Measurements from ENCODE around the gene PDGFRB.
"Not testable (repeated sequence)": the region's sequence is repeated elsewhere in the genome, so short reads cannot be mapped to it uniquely, and the experiment has no call there.

Gene PDGFRB

DNA sequence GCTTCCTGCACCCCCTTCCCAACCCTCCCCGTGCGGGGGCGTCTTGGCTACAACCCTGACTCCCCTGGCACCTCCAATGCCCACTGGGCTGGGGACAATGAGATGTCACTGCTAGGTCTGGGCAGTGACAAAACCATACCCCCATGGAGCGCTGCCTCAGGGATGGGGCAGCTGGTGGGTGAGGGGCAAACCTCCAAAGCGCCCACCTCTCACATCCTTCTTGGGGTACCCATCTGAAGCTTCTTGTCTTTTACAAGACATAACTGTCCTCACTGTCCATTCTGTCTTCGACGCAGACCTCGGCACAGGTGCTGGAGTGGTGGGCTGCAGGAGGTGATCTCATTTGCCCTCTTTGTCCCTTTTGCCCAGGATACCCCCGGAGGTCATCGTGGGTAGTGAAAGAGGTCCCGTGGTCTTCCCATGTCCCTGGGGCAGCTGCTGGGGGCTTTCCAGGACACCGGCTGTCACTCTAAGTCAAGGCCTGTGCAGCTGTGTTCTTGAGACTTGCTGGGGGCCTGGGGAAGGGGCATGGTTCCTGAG is 41.5 kb downstream of the PDGFRB start:
- DNase-seq (ENCODE audit: low spot score), result no peak

DNA sequence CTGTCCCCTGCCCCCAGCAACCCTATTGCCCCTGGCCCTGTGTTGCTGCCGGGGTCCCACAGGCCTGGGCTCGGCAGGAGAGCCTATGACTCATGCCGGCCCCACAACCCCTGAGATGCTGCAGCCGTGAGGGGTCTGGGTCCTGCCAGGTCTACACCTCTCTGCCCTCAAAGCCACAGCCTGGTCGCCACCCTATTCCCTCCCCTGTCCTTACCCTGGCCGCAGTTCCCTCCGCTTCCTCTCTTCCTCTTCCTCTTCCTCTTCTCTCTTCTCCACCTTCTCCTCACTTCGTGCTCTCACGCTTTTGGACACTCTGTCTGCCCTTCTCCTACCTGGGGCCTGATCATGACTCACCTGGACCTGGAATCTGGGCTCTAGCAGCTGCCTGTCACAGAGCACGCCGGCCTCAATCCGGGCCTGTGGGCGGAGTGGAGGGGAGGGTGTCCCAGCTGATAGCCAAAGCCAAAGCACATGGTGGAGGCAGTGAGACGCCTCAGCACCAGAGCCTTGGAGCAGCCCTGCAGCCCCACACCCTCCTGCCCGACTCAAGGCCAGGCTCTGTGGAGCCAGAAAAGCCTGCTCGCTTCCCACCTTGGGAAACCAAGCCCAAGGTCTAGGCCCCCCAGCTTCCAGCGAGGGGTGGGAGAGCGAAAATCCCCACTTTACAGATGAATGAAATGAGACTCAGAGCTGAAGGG is 42.4 kb downstream of the PDGFRB start:
- DNase-seq (ENCODE audit: low spot score), result peak; percentile 54

DNA sequence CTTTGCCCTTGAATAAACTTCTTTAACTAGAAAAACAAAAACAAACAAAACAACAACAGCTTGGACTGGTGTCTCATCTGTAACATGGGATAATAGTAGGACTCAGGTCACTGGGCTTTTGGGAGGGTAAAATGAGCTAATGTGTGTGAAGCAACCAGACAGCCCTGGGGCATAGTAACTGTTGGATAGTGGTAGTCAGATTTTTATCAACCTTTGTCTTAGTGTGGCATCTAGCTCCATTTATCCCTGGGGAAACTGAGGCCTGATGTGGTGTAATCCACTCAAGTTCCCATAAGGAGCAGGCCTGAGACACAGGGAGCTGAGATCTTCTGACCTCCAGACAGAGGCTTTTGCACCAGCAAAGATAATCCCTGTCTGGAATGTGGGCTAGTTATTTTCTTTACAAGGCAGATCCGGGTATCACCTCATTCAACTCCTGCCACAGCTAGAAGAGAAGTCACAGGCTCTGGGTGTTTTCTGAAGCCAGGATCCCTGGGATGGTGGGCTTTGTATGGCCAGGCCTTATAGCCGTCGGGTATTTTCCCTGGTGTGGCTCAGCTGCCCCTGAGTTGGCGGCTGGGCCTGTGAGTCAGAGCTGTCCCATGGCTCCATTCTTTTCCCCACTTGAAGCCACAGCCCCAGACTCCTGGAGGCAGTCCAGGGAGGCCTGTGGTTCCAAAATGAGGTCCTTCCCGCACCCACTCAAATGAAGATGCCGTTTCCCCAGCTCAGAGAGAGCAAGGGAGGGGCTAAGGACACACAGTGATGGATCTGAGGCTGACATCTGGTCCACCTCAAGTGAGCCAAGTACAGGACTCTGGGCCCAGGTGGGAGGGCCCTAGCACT is 43.2 kb downstream of the PDGFRB start:
- DNase-seq (ENCODE audit: low spot score), result peak; percentile 2

DNA sequence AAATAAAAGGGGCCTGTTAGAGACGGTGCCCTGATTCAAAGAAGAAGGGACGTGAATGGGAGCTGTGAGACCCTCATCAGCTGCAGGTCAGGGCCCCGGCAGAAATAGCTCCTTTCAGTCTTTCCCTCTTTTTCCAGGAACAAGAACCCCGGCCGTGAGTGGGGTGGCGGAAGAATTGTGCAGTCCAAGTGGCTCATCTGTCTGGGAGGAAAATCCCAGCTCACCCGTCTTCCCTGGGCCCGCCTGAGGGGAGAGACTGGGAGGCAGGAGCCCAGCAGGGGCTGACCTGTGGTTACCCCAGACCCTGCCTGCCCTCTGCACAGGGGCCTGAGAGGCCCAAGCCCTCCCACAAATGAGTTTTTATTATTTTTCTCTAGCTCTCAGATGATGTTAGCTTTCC is 44.5 kb downstream of the PDGFRB start:
- DNase-seq (ENCODE audit: low spot score), result no peak

DNA sequence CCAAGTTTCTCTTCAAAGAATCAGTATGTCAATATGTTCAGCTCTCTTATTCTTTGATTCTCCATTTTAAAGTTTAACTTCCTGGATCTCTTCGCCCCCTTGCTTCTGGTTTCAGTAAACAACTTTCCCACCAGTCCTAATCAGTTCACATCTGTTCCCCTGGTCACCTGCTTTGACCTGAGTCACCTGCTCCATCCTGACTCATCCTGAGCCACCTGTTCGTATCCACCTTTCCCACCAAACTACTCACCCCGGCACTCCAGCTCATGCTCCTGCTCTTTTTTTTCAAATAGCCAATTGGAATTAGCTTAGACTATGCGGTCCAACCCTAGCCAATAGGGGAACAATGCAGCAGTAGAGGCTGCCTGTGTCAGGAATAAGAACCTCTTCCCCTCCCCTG is 45.7 kb downstream of the PDGFRB start:
- no peak for DNase-seq (ENCODE audit: low spot score)

DNA sequence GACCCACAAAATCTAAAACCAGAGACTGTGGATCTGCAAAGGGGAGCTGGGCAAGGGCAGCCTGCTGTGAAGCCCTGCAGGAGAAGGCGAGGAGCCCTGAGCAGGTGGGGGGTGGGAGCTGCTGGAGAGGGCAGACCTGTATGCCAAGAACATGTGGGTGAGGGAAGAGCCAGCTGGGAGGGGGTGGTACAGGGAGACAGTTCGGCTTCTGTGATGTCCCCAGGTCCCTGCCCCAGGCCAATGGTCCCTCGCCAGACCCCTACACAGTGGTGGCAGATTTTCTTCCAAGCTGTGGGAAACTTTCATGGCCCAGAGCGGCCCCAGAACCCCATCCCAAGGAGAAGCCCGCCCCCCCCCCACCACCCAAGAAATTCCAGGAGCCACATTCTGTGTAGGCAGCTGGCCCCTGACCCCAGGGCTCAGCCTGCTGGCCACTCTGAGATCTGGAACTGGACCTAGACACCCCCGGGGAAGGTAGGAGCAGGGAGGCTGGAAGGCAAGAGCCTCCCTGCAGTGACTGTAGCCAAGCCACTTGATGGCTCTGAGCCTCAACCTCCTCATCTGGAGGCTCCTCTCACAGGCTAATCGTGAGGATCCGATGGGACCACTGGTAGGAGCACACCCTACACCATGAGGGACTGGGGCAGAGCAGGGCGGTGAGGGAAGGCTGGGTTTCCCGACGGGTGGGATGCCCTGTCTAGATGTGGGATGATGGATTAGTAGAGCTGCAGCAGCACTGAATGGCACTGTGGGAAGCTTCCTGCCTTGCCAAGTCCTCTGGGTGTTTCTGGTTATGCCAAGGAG is 46.7 kb downstream of the PDGFRB start:
- peak; percentile 7 for DNase-seq (ENCODE audit: low spot score)

DNA sequence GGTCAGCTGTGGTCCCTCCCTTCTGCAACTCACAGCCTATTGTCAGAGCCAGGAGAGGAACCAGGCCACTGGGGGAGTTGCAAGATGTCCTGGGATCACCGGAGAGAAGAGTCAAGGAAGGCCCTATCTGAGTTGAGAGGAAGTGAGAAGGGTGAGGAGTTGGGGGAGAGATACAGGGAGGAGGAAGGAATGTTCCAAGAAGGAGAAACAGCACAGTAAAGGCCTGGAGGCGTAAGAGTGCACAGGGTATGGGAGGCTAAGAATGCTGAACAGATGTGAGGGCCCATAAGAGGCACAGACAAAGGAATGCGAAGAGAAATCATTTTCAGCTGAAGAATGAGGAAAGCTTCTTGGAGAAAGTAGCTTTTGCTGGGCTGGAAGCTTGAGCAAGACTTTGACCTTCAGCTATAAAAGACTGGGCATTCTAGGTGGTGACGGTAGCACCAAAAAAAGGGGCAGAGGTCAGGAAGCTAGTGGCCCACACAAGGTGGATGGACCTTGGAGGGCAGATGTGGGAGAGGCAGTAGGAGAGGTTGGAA is 47.7 kb downstream of the PDGFRB start:
- DNase-seq (ENCODE audit: low spot score), result no peak

DNA sequence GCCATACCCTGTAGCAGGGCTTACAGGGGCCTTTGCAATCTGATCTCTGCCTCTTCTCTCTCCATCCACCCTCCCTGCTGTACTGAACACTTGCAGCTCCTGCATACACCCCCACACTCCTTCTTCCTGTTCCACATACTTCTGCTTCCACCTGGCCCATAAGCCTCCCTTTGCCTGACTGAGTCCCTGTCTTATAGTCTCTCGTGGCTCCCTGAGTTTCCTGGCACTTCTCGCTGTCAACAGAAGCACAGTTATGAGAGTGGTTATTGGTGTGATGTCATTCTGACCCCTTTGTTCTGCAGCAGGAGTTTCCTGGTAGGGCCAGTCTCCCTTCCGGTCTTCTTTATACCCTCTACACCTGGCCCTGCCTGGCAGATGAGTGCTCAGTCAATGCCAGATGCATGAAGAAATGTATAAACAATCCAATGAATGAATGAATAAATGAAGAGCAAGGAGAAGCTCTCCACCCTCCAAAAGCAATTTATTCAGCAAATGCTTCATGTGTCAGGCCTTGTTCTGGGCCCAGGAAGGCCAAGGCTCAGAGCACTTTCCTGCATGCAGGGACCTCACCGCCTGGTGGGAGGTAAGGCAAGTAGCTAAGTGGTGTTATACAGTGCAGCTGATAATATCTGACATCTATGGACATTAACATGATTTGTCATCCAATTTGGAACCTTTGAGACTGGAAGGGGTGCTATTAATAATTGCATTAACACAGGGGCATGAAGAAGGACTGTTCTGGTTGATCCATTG is 48.8 kb downstream of the PDGFRB start:
- no peak for DNase-seq (ENCODE audit: low spot score)

DNA sequence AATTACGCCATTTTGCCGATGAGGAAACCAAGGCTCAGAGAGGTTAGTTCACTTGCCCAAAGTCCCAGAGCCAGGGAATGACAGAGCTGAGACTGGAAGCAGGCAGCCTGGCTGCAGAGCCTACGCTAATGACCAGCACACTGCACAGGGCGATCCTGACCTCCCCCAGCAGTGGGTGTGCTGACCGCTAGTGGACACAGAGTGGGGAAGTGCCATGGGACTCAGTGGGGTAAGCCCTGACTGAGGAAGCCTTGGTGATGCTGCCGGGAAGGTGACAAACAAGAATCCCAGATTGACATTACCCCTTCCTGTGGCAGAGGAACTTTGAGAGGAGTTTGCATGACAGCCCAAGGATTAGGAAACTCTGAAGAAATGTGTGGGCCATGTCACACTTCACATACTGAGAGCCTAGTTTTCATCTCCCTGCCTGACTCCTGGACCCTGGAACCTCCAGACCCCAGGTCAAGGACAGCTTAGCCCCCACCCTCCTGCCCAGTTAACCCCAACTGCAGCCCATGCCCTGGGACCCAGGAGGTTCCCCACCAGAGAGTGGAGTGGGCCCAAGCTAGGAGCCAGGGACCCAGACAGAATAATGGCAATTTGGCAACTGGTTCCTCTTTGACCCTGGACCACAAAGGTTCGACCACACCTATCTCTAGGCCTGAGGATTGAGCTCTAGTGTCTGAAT is 49.6 kb downstream of the PDGFRB start:
- DNase-seq (ENCODE audit: low spot score), result no peak

DNA sequence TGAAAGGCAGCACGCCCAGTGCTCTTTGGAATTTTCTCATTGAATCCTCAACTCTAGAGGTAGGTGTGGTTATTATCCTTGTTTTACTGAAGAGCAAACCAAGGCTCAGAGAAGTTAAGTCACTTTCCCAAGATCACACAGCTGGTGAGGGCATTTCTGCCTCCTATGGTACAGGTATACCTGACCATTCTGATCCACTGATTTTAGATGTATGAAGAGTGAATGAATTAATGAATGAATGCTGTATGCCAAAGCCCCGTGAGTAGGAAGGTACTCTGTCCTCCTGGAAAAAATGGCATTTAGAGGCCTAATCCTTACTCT is 51.1 kb downstream of the PDGFRB start:
- DNase-seq (ENCODE audit: low spot score), result no peak

DNA sequence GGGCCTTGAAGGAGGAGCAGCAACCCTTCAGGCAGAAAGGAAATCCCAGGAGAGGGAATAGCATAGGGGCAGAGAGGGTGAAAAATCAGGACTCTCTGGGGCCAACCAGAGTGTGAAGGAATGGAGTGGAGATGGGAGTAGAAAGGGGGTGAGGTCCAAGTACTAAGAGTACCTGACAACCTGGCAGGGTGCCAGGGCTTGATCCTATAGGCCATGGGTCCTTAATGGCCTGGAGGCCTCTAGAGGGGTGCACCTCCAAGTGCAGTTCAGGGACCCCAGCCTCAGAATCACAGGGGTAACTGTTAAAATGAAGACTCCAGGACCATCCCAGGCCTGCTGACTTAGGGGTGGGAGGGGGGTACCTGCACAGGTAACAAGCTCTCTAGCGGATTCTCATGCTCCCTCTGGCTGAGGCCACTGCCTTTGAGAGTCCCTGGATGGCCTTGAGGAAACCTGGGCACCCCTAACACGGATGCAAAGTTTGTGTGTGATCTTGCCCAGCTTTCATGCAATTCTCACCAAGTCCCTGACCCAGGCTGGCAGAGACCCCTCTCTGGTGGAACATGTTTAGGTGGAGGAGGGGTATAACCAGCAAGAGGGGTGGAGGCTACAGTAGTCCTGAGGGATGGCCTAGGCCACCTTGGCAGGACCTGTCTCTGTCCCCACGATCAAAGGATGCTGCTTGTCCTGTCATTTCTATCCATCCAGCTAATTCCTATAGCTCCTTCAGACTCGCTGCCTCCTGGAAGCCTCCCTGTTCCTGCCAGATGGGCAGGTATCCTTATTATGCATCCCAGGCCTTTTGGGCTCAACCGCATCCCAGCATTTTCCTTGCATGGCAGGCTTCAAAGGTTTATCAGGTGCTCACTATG is 51.7 kb downstream of the PDGFRB start:
- DNase-seq (ENCODE audit: low spot score), result peak; percentile 2

DNA sequence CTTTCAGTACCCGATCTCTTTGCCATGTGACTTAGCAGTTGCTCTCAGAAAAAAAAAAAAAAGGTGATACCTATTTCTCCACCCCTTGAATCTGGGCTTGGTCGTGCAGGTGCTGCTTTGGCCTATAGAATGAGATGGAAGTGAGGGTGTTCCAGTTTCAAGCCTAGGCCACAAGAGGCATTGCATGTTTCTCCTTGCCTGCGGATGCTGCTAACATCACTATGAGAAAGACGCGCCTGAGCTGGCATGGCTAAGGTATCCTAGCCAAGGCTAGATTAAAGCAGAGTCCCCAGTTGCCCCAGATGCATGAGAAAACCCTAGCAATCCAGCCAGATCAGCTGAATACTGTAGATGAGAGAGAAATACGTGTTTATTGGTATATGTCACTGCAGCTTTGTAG is 54.6 kb downstream of the PDGFRB start:
- DNase-seq (ENCODE audit: low spot score), result peak; percentile 35

DNA sequence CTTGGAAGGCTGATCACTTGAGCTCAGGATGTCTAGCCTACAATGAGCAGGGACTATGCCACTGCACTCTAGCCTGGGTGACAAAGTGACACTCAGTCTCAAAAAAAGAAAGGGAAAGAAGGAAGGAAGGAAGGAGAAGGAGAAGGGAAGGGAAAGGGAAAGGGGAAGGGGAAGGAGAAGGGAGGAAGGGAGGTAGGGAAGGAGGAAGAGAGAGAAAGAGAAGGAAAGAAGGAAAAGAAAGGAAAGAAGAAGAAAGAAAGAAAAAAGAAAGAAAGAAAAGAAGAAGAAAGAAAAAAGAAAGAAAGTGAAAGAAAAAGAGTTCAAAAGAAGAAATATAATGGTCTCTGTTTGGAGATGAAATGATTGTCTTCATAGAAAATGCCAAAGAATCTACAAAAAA is 58.5 kb downstream of the PDGFRB start:
- DNase-seq (ENCODE audit: low spot score), result no peak

DNA sequence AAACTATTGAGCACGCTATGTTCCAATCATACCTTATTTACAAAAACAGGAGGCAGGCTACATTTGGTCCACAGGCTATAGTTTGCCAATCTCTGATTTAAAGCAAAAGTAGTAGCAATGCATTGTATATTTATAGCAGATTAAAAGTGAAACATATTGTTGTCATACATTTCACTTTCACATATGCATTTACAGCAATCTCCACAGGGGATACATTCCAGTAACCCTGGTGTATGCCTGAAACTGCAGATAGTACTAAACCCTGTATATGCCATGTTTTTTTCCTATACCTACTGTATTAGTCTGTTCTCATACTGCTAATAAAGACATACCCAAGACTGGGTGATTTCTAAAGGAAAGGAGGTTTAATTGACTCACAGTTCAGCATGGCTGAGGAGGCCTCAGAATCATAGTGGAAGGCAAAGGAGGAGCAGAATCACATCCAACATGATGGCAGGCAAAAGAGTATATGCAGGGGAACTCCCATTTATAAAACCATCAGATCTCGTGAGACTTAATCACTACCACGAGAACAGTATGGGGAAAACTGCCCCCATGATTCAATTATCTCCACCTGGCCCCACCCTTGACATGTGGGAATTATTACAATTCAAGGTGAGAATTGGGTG is 63.4 kb downstream of the PDGFRB start:
- no peak for DNase-seq (ENCODE audit: low spot score)

DNA sequence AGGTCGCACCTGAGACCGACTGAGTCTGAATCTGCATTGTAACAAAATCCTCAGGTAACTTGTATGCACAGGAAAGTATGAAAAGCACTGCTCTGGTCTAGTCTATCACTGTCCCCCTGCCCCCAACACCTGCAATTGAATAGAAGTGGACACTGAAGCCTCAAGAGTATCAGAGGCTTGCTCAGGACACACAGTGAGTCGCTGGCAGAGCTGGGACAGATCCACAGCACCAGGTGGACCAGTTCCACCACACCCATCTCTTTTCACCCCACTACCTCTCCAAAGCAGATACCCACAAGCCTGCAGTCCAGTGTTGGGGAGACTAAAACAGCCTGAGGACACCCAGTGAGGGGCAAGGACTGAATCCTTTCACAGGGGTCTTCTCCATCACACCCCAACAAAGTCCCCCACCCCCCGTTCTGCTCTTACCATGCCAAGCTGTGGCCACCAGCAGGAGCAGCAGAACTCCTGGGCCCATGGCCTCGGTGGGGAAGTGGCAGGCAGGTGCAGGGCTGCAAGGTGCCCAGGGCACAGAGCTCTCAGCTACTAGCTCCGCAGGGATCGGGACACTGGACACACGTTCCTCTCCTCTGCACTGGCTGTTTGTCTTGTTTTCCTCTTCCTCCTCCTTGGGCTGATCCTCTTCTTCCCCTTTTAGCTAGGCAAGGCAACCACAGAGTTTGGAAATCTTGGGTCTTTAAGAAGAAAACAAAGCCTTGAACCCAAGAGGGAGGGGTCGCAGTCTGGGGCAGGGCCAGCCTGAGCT is 69.5 kb downstream of the PDGFRB start, which contains the start of gene CSF1R:
TSS of gene CSF1R (minus strand) at position 605 of the 766 bp plus-strand sequence. CDS start at position 478, 127 bp downstream.
- no peak for DNase-seq (ENCODE audit: low spot score)

DNA sequence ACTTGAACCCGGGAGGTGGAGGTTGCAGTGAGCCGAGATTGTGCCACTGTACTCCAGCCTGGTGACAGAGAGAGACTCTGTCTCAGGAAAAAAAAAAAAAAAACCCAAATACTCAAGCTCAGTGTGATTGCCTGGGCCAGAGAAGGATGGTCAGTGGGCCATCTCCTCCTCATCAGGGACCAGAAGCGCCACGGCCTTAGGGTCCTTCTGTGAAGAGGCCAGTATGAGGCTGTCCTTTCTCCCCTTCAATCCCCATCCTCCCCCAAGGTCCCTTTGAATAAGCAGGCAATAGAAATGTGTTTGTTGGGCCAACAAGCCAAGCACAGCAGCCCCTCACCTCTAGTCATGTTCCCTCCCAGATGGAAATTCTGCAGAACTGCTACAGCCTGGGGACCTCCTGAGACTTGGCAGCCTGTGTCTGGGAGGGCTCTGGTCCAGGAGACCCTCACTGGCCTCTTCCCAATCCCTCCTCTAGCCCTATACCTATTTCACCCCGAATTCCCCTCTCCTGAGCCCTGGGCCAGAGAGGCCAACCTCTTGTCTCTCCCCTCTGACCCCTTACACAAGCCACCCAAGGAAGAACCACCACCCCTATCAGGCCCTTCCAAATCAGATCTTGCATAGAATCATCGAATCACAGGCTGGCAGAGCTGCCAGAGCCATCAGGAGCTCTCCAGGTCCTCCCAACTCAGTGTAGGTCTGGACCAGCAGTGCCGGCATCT is 70.3 kb downstream of the PDGFRB start:
- DNase-seq (ENCODE audit: low spot score), result no peak

DNA sequence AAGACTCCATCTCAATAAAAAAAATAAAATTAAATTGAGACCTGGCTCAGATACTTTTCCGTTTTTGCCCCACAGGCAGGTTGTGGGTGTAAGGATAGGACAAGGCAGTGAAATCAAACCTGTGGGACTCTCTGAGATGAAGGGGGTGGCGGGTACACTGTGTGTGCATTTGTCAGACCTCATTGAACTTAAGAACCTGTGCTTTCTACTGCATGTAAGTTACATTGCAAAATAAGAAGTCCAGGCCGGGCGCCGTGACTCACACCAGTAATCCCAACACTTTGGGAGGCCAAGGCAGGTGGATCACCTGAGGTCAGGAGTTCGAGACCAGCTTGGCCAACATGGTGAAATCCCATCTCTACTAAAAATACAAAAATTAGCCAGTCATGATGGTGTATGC is 70.9 kb downstream of the PDGFRB start:
- not testable (repeated sequence) for DNase-seq (ENCODE audit: low spot score)

DNA sequence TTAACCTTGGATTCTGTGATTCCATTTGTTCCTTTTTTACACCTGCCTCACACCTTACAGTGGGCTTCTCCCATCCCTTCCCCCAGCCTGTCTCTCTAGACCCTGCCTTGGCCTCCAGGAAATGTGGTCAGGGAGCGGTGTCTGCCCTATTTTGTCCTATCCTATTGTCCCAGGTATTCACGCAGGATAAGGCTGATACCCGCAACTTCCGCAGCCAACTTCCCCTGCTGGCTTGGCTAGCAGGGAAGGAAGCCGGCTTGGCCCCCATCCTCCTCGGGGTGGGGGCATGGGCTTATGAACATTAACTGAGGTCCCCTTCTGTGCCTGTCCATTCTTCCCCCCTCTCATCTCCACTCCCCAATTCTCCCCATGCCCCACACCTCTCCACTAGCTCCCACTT is 72.8 kb downstream of the PDGFRB start:
- peak; percentile 7 for DNase-seq (ENCODE audit: low spot score)
